Endodermal cell (in vitro differentiated cells): ENCODE data around the gene GRAMD2B. TPM values are rescaled to one million over a fixed set of nuclear protein-coding genes. Genes with fewer than 3 reads are reported as not detected.

Source experiments
- DNase-seq: peaks from one replicate; pipeline ENCODE4 v3.0.0-alpha.2; 2017
- H3K27ac ChIP-seq: 2 replicates; pipeline ENCODE4 v1.5.1; 2013; ENCODE audit warnings: mild to moderate bottlenecking, low read depth, low read length, moderate library complexity
- H3K27me3 ChIP-seq: 2 replicates; pipeline ENCODE4 v1.6.1; 2013; ENCODE audit warnings: mild to moderate bottlenecking, low read length, moderate library complexity; ENCODE audit not compliant: insufficient read depth, control insufficient read depth, poor library complexity, severe bottlenecking
- H3K36me3 ChIP-seq: 2 replicates; pipeline ENCODE4 v1.7.0; 2013; ENCODE audit warnings: mild to moderate bottlenecking, low read length, moderate library complexity; ENCODE audit not compliant: control insufficient read depth, insufficient read depth
- H3K4me1 ChIP-seq: one replicate; pipeline ENCODE4 v1.7.0; 2013; ENCODE audit warnings: low read length; ENCODE audit not compliant: control insufficient read depth, insufficient read depth
- H3K4me3 ChIP-seq: 2 replicates; pipeline ENCODE4 v1.5.1; 2013; ENCODE audit warnings: mild to moderate bottlenecking, low read length, moderate library complexity
- H3K9ac ChIP-seq: 2 replicates; pipeline ENCODE4 v1.6.1; 2013; ENCODE audit warnings: mild to moderate bottlenecking, low read length, moderate library complexity; ENCODE audit not compliant: poor library complexity, severe bottlenecking; ENCODE audit errors: extremely low read depth
- H3K9me3 ChIP-seq: 2 replicates; pipeline ENCODE4 v1.6.1; 2013; ENCODE audit warnings: mild to moderate bottlenecking, low read length, moderate library complexity; ENCODE audit not compliant: control insufficient read depth
- H3K27ac Mint-ChIP-seq: 2 replicates; pipeline ENCODE4 v1.8.0; 2020; ENCODE audit warnings: mixed read lengths
- H3K27me3 Mint-ChIP-seq: 2 replicates; pipeline ENCODE4 v1.8.0; 2021; ENCODE audit warnings: mild to moderate bottlenecking, mixed read lengths; ENCODE audit not compliant: insufficient read depth
- H3K36me3 Mint-ChIP-seq: 2 replicates; pipeline ENCODE4 v1.8.0; 2020; ENCODE audit warnings: low read depth, mixed read lengths
- H3K4me1 Mint-ChIP-seq: 2 replicates; pipeline ENCODE4 v1.8.0; 2020; ENCODE audit warnings: mixed read lengths
- H3K4me3 Mint-ChIP-seq: 2 replicates; pipeline ENCODE4 v1.8.0; 2020; ENCODE audit warnings: mild to moderate bottlenecking, moderate library complexity, mixed read lengths
- H3K9me3 Mint-ChIP-seq: 2 replicates; pipeline ENCODE4 v1.8.0; 2020; ENCODE audit warnings: mild to moderate bottlenecking, mixed read lengths
- CTCF ChIP-seq: fragments of 200-600 bp; sonication (generic); conservative IDR thresholded peaks from 2 replicates; pipeline ENCODE4 v1.5.0; 2021; ENCODE audit warnings: antibody characterized with exemption, mild to moderate bottlenecking
- WGBS, 2 experiments: methylation state at CpG; one replicate each; pipeline versions ENCODE4 v1.1.5 to v1.1.7; 2013; ENCODE audit warnings: missing lambda C conversion rate in 2 of 2, mixed read lengths in 1 of 2; ENCODE audit not compliant: insufficient coverage in 1 of 2, insufficient read length in 1 of 2; 5-methylcytosine and 5-hydroxymethylcytosine counted together
- total RNA-seq, 2 donors: library from RNA; stranded (reverse); fragmentation: NEBNext Ultra II Directional in 1 of 2; extraction: Animal tissue kit (Norgen Biotek cat#: 25700) in 1 of 2; gene quantifications; 2 replicates in 1 of 2; 3 replicates in 1 of 2; pipeline ENCODE4 v1.2.1, GENCODE V29; 2021

Gene GRAMD2B
- total RNA-seq, 2 donors from 2014 or later, result 8.4 to 11.1 TPM

GRCh38 chr5:126390051-126390450 lies 33.2 kb upstream of the GRAMD2B start:
- no peaks in the 10 kb centered on the region for H3K27me3 ChIP-seq
- H3K27ac Mint-ChIP-seq, result no peak overlapping the region
- H3K9ac ChIP-seq, result no peak overlapping the region
- no peak for TF ChIP-seq CTCF
- no peaks in the 10 kb centered on the region for H3K4me1 ChIP-seq
- H3K36me3 Mint-ChIP-seq, result no peaks in the 10 kb centered on the region
- no peak overlapping the region for H3K4me3 ChIP-seq
- H3K9me3 ChIP-seq, result peaks cover 5% of the 10 kb centered on the region
- peaks cover under 1% of the 10 kb centered on the region for H3K4me1 Mint-ChIP-seq
- no peaks in the 10 kb centered on the region for H3K27me3 Mint-ChIP-seq
- H3K36me3 ChIP-seq, result no peaks in the 10 kb centered on the region
- no peak overlapping the region for H3K27ac ChIP-seq
- no peak overlapping the region for H3K4me3 Mint-ChIP-seq
- DNase-seq, result no peak
- peaks cover 4% of the 10 kb centered on the region for H3K9me3 Mint-ChIP-seq

- no peaks in the 10 kb centered on the region for H3K27me3 Mint-ChIP-seq
- no peak for TF ChIP-seq CTCF
- DNase-seq, result no peak
- Histone ChIP-seq H3K27me3 (no peaks in the 10 kb centered on the region), H3K36me3 (no peaks in the 10 kb centered on the region), H3K27ac (no peak overlapping the region), H3K4me1 (no peaks in the 10 kb centered on the region), H3K4me3 (peak overlapping the region; percentile 29), H3K9me3 (peaks cover 5% of the 10 kb centered on the region), H3K9ac (no peak overlapping the region)
- peaks cover 4% of the 10 kb centered on the region for H3K9me3 Mint-ChIP-seq
- WGBS, 2 experiments, result 100% methylated on average over 1 of the region's 1 CpG; no CpG with 5 or more reads in 1 of the 2 experiments
- no peak overlapping the region for H3K27ac Mint-ChIP-seq
- H3K36me3 Mint-ChIP-seq, result no peaks in the 10 kb centered on the region
- peaks cover 4% of the 10 kb centered on the region for H3K4me1 Mint-ChIP-seq
- H3K4me3 Mint-ChIP-seq, result no peak overlapping the region
Observed at GRCh38 chr5:126391386-126391785, 31.8 kb upstream of the GRAMD2B start.

DNA sequence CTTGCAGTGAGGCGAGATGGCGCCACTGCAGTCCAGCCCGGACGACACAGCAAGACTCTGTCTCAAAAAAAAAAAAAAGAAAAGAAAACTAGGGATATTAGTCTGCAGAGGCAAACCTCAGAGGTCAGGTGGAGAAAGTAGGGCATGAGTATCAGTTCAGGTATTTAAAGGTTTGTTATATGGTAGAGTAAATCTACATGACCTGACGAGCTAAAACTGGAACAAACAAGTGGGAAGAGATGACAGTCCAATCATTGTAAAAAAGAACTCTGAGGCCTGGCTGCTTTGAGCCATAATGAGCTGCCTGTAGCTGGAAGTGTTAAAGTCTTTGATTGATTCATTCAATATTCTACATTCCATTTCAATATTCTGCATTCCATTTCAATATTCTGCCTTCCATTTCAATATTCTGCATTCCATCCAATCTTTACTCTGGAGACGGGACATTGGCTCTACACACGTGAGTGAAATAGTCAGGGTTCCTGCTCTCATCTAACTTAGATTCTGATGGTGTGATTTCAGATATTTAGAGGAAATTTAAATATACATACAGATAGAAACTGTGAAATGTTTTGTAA lies 28.9 kb upstream of the GRAMD2B start:
- Histone ChIP-seq H3K36me3 (no peaks in the 10 kb centered on the region), H3K4me3 (no peak overlapping the region), H3K27me3 (no peaks in the 10 kb centered on the region), H3K9me3 (peaks cover 13% of the 10 kb centered on the region), H3K9ac (no peak overlapping the region), H3K27ac (no peak overlapping the region), H3K4me1 (no peaks in the 10 kb centered on the region)
- no peak for DNase-seq
- no peaks in the 10 kb centered on the region for H3K27me3 Mint-ChIP-seq
- no peak overlapping the region for H3K4me3 Mint-ChIP-seq
- WGBS, 2 experiments, result 67 to 84% methylated on average over 5 to 7 of the region's 7 CpGs
- H3K4me1 Mint-ChIP-seq, result peaks cover 4% of the 10 kb centered on the region
- H3K9me3 Mint-ChIP-seq, result peaks cover 13% of the 10 kb centered on the region
- H3K36me3 Mint-ChIP-seq, result no peaks in the 10 kb centered on the region
- H3K27ac Mint-ChIP-seq, result no peak overlapping the region
- no peak for TF ChIP-seq CTCF
